GM23338 (cell line): ENCODE measurements around the gene ONECUT1. TPM values are rescaled to one million over a fixed set of nuclear protein-coding genes. Genes with fewer than 3 reads are reported as not detected.

Experiments used
- ATAC-seq: fragments of 200-7000 bp; cut with Tn5 transposase; 3 replicates; pipeline ENCODE4 v1.9.1; 2020
- DNase-seq: peaks from one replicate; pipeline ENCODE4 v3.0.0-alpha.2; 2015; ENCODE audit warnings: low spot score
- H2AFZ ChIP-seq: fragments of 200-600 bp; sonication (generic); 2 replicates; pipeline ENCODE4 v1.8.0; 2016; ENCODE audit warnings: antibody characterized with exemption, mild to moderate bottlenecking, moderate library complexity
- H3F3A ChIP-seq: fragments of 200-600 bp; sonication (generic); replicated peaks from 2 replicates; pipeline ENCODE4 v1.8.0; 2017; ENCODE audit warnings: antibody characterized with exemption, mixed run types, low read depth
- H3K27ac ChIP-seq: fragments of 200-600 bp; sonication (generic); 2 replicates; pipeline ENCODE4 v1.6.1; 2016; ENCODE audit warnings: low read depth
- H3K27me3 ChIP-seq: fragments of 200-600 bp; sonication (generic); 2 replicates; pipeline ENCODE4 v1.8.0; 2016; ENCODE audit warnings: mild to moderate bottlenecking, mixed run types, moderate library complexity; ENCODE audit not compliant: insufficient read depth
- H3K36me3 ChIP-seq: fragments of 200-600 bp; sonication (generic); 2 replicates; pipeline ENCODE4 v1.8.0; 2016; ENCODE audit warnings: mild to moderate bottlenecking; ENCODE audit not compliant: insufficient read depth
- H3K4me1 ChIP-seq: fragments of 200-600 bp; sonication (generic); 2 replicates; pipeline ENCODE4 v1.8.0; 2016; ENCODE audit warnings: mild to moderate bottlenecking, moderate library complexity; ENCODE audit not compliant: insufficient read depth
- H3K4me2 ChIP-seq: fragments of 200-600 bp; sonication (generic); 2 replicates; pipeline ENCODE4 v1.7.1; 2017; ENCODE audit warnings: mixed run types
- H3K4me3 ChIP-seq: fragments of 200-600 bp; sonication (generic); 2 replicates; pipeline ENCODE4 v1.6.1; 2016; ENCODE audit warnings: mixed run types
- H3K79me2 ChIP-seq: fragments of 200-600 bp; sonication (generic); replicated peaks from 2 replicates; pipeline ENCODE4 v1.8.0; 2017; ENCODE audit warnings: mild to moderate bottlenecking; ENCODE audit not compliant: insufficient read depth
- H3K9me2 ChIP-seq: fragments of 200-600 bp; sonication (generic); 2 replicates; pipeline ENCODE4 v1.8.0; 2017; ENCODE audit not compliant: insufficient read depth
- H4K20me1 ChIP-seq: fragments of 200-600 bp; sonication (generic); replicated peaks from 2 replicates; pipeline ENCODE4 v1.8.0; 2017; ENCODE audit warnings: mild to moderate bottlenecking; ENCODE audit not compliant: insufficient read depth
- H3K27ac Mint-ChIP-seq: 2 replicates; pipeline ENCODE4 v1.8.0; 2020; ENCODE audit warnings: inconsistent platforms, mild to moderate bottlenecking, moderate library complexity, mixed read lengths
- H3K27me3 Mint-ChIP-seq: 3 replicates; pipeline ENCODE4 v1.8.0; 2022; ENCODE audit warnings: low read depth, mild to moderate bottlenecking, moderate library complexity, mixed read lengths, inconsistent platforms; ENCODE audit not compliant: insufficient read depth, poor library complexity
- H3K36me3 Mint-ChIP-seq: 3 replicates; pipeline ENCODE4 v1.8.0; 2021; ENCODE audit warnings: low read depth, mild to moderate bottlenecking, inconsistent platforms, moderate library complexity, mixed read lengths
- H3K4me1 Mint-ChIP-seq: 3 replicates; pipeline ENCODE4 v1.8.0; 2020; ENCODE audit warnings: mild to moderate bottlenecking, inconsistent platforms, mixed read lengths
- H3K4me3 Mint-ChIP-seq: 3 replicates; pipeline ENCODE4 v1.8.0; 2021; ENCODE audit warnings: moderate library complexity, mild to moderate bottlenecking, inconsistent platforms, mixed read lengths
- H3K9me3 Mint-ChIP-seq: 3 replicates; pipeline ENCODE4 v1.8.0; 2020; ENCODE audit warnings: moderate library complexity, mild to moderate bottlenecking, inconsistent platforms, mixed read lengths
- CREB1 ChIP-seq: fragments of 250-450 bp; sonication (Bioruptor Pico); IDR thresholded peaks from 2 replicates; pipeline ENCODE4 v1.5.0; 2020; ENCODE audit warnings: low read depth, mild to moderate bottlenecking, moderate library complexity
- JUNB ChIP-seq: IDR thresholded peaks from one replicate; pipeline ENCODE4 v1.6.1; 2016; ENCODE audit warnings: antibody characterized with exemption; ENCODE audit not compliant: unreplicated experiment
- NANOG ChIP-seq: IDR thresholded peaks from 2 replicates; pipeline ENCODE4 v1.6.1; 2016; ENCODE audit warnings: antibody characterized with exemption, borderline replicate concordance
- ZNF114 ChIP-seq: fragments of 250-450 bp; sonication (Bioruptor Pico); IDR thresholded peaks from 2 replicates; pipeline ENCODE4 v1.5.0; 2020; ENCODE audit warnings: mild to moderate bottlenecking, moderate library complexity
- ZNF331 ChIP-seq: fragments of 250-450 bp; sonication (Bioruptor Pico); IDR thresholded peaks from 2 replicates; pipeline ENCODE4 v1.5.0; 2020; ENCODE audit warnings: low read depth, mild to moderate bottlenecking, moderate library complexity
- polyA plus RNA-seq: library from polyadenylated mRNA; unstranded; fragments of >200 nt; fragmentation: Nextera tagmentation; extraction: Ambion mirVana; gene quantifications from 2 replicates; pipeline ENCODE4 v1.2.1, GENCODE V29; 2016
- total RNA-seq: library from RNA; depleted of rRNA; stranded (reverse); fragments of >200 nt; shearing (Covaris generic); gene quantifications from 2 replicates; pipeline ENCODE4 v1.2.3, GENCODE V29; 2014
- TF ChIP-seq, protein P1 (sequence below), 2 experiments: fragments of 200-600 bp in 1 of 2; sonication (generic) in 1 of 2; conservative IDR thresholded peaks; 2 replicates each; pipeline versions ENCODE4 v1.5.1 to v1.6.1; 2016 to 2017; ENCODE audit warnings: antibody characterized with exemption in 2 of 2, low read depth in 2 of 2, mild to moderate bottlenecking in 2 of 2, moderate library complexity in 1 of 2
- TF ChIP-seq, protein P2 (sequence below): IDR thresholded peaks from 2 replicates; pipeline ENCODE4 v1.6.1; 2016; ENCODE audit warnings: antibody characterized with exemption

ONECUT1 gene
- total and polyA plus RNA-seq, 2 experiments from 2014 or later: 4.3 to 9.4 TPM

DNA sequence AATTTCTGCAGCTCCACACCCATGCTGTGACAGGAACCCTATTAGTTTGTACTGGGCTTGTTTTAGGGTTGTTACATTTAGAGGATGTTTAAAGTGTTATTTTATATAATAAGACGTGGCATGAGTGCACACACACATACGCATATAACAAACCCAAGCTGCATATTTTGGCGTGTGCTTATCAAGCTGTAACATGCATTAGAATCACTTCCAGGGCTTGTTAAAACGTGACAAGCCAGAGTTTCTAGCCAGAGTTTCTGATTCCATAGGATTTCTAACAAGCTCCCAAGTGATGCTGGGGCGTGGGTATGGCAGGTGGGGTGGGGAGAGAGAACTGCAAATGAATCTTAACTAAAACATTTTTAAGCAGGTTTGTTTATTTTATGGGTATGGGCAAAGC, 17.4 kb downstream of the ONECUT1 start:
- H3K27me3 Mint-ChIP-seq: peaks cover 2% of the 10 kb centered on the region
- ATAC-seq: no peak
- no peak overlapping the region for H3K4me2 ChIP-seq

DNA sequence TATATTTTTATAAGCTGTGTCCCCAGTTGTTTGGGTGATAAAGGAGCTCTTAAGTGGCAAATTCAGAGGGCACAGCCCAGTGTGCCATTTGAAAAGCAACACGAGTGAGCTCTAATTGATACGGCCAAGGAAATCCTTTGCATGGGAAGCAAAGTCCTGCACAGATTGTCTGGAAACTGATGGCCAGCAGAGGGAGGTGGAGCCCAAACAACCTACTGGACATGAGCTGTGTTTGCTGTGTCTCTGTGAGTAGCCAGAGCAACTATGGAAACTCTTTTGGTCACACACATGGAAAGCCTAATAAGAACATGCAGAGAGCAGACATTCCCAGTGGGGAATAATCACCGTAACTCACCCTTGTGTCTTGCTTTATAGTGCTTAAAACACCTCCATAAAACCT, 24.4 kb downstream of the ONECUT1 start:
- ATAC-seq (peak; percentile 57; the same call in 2 of the 3 replicates), DNase-seq (peak; percentile 60)
- H3K9me2 ChIP-seq: peaks cover 11% of the 10 kb centered on the region
- H3F3A ChIP-seq: no peaks in the 10 kb centered on the region
- Mint-ChIP-seq H3K27me3 (peaks cover 3% of the 10 kb centered on the region), H3K36me3 (no peaks in the 10 kb centered on the region; the same call in 2 of the 3 replicates), H3K4me1 (peaks cover 11% of the 10 kb centered on the region), H3K4me3 (no peak overlapping the region), H3K9me3 (no peaks in the 10 kb centered on the region), H3K27ac (no peak overlapping the region)
- no peaks in the 10 kb centered on the region for H3K27me3 ChIP-seq
- no peaks in the 10 kb centered on the region for H4K20me1 ChIP-seq
- no peak overlapping the region for H3K4me3 ChIP-seq
- TF ChIP-seq, protein P1, sequence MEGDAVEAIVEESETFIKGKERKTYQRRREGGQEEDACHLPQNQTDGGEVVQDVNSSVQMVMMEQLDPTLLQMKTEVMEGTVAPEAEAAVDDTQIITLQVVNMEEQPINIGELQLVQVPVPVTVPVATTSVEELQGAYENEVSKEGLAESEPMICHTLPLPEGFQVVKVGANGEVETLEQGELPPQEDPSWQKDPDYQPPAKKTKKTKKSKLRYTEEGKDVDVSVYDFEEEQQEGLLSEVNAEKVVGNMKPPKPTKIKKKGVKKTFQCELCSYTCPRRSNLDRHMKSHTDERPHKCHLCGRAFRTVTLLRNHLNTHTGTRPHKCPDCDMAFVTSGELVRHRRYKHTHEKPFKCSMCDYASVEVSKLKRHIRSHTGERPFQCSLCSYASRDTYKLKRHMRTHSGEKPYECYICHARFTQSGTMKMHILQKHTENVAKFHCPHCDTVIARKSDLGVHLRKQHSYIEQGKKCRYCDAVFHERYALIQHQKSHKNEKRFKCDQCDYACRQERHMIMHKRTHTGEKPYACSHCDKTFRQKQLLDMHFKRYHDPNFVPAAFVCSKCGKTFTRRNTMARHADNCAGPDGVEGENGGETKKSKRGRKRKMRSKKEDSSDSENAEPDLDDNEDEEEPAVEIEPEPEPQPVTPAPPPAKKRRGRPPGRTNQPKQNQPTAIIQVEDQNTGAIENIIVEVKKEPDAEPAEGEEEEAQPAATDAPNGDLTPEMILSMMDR (conservative IDR thresholded peaks at IDR 0.05; ENCODE audit: low read depth in 2 of 2): peak; percentile 54 to 71
- no peak for TF ChIP-seq NANOG
- no peaks in the 10 kb centered on the region for H3K79me2 ChIP-seq
- no peak overlapping the region for H3K27ac ChIP-seq
- no peak overlapping the region for H2AFZ ChIP-seq
- no peaks in the 10 kb centered on the region for H3K4me1 ChIP-seq
- H3K36me3 ChIP-seq: no peaks in the 10 kb centered on the region
- H3K4me2 ChIP-seq: no peak overlapping the region

More for the DNA sequence above, 17.4 kb downstream of the ONECUT1 start:
- H3K4me3 ChIP-seq: no peak overlapping the region
- no peak overlapping the region for H3K27ac Mint-ChIP-seq
- no peaks in the 10 kb centered on the region for H3K4me1 ChIP-seq
- H3K9me3 Mint-ChIP-seq: no peaks in the 10 kb centered on the region
- no peak overlapping the region for H2AFZ ChIP-seq
- no peak overlapping the region for H3K27ac ChIP-seq
- no peaks in the 10 kb centered on the region for H3K27me3 ChIP-seq
- no peaks in the 10 kb centered on the region for H3F3A ChIP-seq
- no peaks in the 10 kb centered on the region for H3K36me3 ChIP-seq
- H3K9me2 ChIP-seq: peaks cover 4% of the 10 kb centered on the region; the same call in 1 of the 2 replicates
- H3K79me2 ChIP-seq: no peaks in the 10 kb centered on the region
- peaks cover 6% of the 10 kb centered on the region; the same call in 2 of the 3 replicates for H3K4me1 Mint-ChIP-seq
- H3K36me3 Mint-ChIP-seq: peaks cover 10% of the 10 kb centered on the region; the same call in 2 of the 3 replicates
- TF ChIP-seq ZNF114 (CRISPR knock-in tag) (no peak), ZNF331 (CRISPR knock-in tag) (no peak), CREB1 (CRISPR knock-in tag) (no peak), JUNB (no peak)
- TF ChIP-seq, protein P1 (conservative IDR thresholded peaks at IDR 0.05; ENCODE audit: low read depth in 2 of 2): no peak
- TF ChIP-seq, protein P2, sequence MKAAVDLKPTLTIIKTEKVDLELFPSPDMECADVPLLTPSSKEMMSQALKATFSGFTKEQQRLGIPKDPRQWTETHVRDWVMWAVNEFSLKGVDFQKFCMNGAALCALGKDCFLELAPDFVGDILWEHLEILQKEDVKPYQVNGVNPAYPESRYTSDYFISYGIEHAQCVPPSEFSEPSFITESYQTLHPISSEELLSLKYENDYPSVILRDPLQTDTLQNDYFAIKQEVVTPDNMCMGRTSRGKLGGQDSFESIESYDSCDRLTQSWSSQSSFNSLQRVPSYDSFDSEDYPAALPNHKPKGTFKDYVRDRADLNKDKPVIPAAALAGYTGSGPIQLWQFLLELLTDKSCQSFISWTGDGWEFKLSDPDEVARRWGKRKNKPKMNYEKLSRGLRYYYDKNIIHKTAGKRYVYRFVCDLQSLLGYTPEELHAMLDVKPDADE: no peak
- H3K4me3 Mint-ChIP-seq: no peak overlapping the region
- DNase-seq: no peak
- no peaks in the 10 kb centered on the region for H4K20me1 ChIP-seq
